ENCODE measurements around the gene STXBP1.

DNA sequence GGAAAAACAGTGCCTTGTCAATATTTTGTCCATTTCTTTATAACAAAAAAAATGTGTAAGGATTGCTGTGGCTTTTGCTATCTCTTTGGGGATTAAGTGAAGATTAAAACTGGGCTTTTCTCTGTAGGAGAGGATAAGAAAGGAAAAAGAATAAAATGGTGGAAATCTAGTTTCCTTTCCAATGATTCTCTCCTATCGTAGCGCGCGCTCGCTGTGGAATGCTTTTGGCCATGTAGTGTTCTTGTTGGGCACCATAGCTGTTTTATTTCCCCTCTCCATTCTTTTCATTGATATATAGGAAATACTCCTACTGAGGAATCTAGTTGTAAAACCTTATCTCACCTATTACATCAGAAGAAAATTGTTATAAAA, 1.5 kb downstream of the STXBP1 start:
- TF ChIP-seq POLR2A (IDR thresholded peaks at IDR 0.05): no peak
- TF ChIP-seq, protein P1, sequence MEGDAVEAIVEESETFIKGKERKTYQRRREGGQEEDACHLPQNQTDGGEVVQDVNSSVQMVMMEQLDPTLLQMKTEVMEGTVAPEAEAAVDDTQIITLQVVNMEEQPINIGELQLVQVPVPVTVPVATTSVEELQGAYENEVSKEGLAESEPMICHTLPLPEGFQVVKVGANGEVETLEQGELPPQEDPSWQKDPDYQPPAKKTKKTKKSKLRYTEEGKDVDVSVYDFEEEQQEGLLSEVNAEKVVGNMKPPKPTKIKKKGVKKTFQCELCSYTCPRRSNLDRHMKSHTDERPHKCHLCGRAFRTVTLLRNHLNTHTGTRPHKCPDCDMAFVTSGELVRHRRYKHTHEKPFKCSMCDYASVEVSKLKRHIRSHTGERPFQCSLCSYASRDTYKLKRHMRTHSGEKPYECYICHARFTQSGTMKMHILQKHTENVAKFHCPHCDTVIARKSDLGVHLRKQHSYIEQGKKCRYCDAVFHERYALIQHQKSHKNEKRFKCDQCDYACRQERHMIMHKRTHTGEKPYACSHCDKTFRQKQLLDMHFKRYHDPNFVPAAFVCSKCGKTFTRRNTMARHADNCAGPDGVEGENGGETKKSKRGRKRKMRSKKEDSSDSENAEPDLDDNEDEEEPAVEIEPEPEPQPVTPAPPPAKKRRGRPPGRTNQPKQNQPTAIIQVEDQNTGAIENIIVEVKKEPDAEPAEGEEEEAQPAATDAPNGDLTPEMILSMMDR (IDR thresholded peaks at IDR 0.05): no peak
